ENCODE measurements around the gene ACAP2. TPM values are rescaled to one million over a fixed set of nuclear protein-coding genes. Genes with fewer than 3 reads are reported as not detected.
A peak's percentile ranks its signal among the peaks of the same experiment; 100 is the strongest.

The ACAP2 gene

DNA sequence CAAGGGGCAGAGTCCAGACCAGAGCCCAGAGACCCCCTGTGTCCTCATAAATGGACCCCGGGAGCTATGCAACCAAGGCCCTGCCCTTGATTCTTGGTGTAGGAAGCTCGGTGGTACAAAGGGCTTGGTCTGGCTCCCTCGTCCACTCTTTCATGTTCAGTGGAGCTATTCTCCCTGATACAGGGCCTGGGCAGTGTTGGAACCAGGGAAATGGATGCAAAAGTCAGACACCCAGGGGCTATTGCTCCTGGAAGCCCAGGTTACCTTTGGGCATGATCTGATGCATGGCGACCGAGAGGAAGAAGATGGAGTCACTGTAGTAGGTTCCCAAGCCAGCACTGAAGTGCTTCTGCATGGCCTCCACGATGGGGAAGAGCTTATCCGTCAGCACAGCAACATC is 216.4 kb downstream of the ACAP2 start:
- Histone ChIP-seq H4K8ac (ENCODE audit: low read length) (no peak overlapping the region), H3K79me1 (replicated peaks; ENCODE audit: low read length, poor library complexity, severe bottlenecking) (peaks cover 13% of the 10 kb centered on the region), H3K4me2 (ENCODE audit: low read length, poor library complexity, severe bottlenecking) (no peak overlapping the region), H2BK15ac (ENCODE audit: low read depth, poor library complexity, severe bottlenecking) (no peak overlapping the region), H4K91ac (ENCODE audit: low read length) (no peak overlapping the region), H2BK5ac (ENCODE audit: low read depth, low read length, poor library complexity, severe bottlenecking) (no peak overlapping the region), H2BK12ac (ENCODE audit: low read length in 2 of 2) (no peak overlapping the region), H3K27ac (ENCODE audit: low read length, poor library complexity, severe bottlenecking) (no peak overlapping the region), H2AFZ (ENCODE audit: low read depth, low read length) (no peak overlapping the region), H3K36me3 (ENCODE audit: control insufficient read depth in 1 of 2, insufficient read depth in 2 of 2, low read depth in 1 of 2, low read length in 2 of 2) (peaks cover 13 to 17% of the 10 kb centered on the region in 2 experiments), H3K4me1 (ENCODE audit: control insufficient read depth, insufficient read depth, low read depth, low read length) (peaks cover 9% of the 10 kb centered on the region), H2BK120ac (ENCODE audit: low read depth, low read length) (no peak overlapping the region), H3K18ac (ENCODE audit: low read depth in 1 of 2, low read length in 2 of 2) (no peak overlapping the region), H3K4me3 (ENCODE audit: insufficient read depth in 1 of 2, low read depth in 1 of 2, low read length in 2 of 2) (no peak overlapping the region), H3K9me3 (ENCODE audit: control insufficient read depth, low read length) (no peaks in the 10 kb centered on the region), H3K23ac (ENCODE audit: low read length in 2 of 2) (no peak overlapping the region), H3K9ac (ENCODE audit: low read length) (no peak overlapping the region), H3K14ac (ENCODE audit: low read length in 2 of 2) (no peak overlapping the region), H2AK5ac (ENCODE audit: low read length, severe bottlenecking) (no peak overlapping the region), H3K4ac (ENCODE audit: low read depth in 1 of 2, low read length in 2 of 2) (no peak overlapping the region), H3K27me3 (ENCODE audit: control insufficient read depth in 1 of 2, insufficient read depth in 1 of 2, low read length in 2 of 2) (no peaks in the 10 kb centered on the region)
- no peak for DNase-seq
- 98% methylated on average over 7 of the region's 7 CpGs for WGBS

DNA sequence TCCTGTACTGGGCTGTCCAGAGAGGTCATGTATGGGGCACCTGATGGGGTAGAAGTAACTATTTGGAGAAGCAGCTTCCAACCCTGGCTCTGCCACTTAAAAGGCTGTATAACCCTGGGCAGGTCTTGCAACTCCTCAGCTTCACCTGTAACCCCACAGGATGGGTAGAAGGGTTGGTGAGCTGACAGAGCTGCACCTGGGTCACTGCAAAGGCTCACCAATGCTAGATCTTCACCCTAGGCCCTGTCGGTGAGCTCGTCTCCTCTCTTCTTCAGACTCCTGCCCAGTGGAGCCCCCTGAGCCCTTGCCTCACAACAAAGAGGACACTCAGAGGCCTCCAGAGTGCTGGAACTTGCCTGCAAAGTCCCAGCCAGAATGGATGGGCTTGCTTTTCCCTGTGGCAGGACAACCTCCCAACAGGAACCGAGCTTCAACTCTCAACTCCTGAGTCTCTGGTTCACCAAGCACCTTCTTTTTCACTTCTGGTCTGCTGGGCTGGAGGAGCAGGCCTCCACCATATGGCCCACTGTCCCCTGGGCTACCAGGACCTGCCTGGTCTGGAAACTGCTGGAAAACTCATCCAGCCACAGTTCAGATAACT is 217.7 kb downstream of the ACAP2 start:
- Histone ChIP-seq H3K4ac (ENCODE audit: low read depth in 1 of 2, low read length in 2 of 2) (no peak overlapping the region), H2AK5ac (ENCODE audit: low read length, severe bottlenecking) (no peak overlapping the region), H2AFZ (ENCODE audit: low read depth, low read length) (no peak overlapping the region), H2BK120ac (ENCODE audit: low read depth, low read length) (no peak overlapping the region), H3K18ac (ENCODE audit: low read depth in 1 of 2, low read length in 2 of 2) (no peak overlapping the region), H3K23ac (ENCODE audit: low read length in 2 of 2) (no peak overlapping the region), H2BK15ac (ENCODE audit: low read depth, poor library complexity, severe bottlenecking) (peak overlapping the region; percentile 12), H3K4me1 (ENCODE audit: control insufficient read depth, insufficient read depth, low read depth, low read length) (peaks cover 12% of the 10 kb centered on the region), H4K91ac (ENCODE audit: low read length) (no peak overlapping the region), H4K8ac (ENCODE audit: low read length) (no peak overlapping the region), H3K36me3 (ENCODE audit: control insufficient read depth in 1 of 2, insufficient read depth in 2 of 2, low read depth in 1 of 2, low read length in 2 of 2) (peaks cover 13 to 19% of the 10 kb centered on the region in 2 experiments), H3K27ac (ENCODE audit: low read length, poor library complexity, severe bottlenecking) (no peak overlapping the region), H3K4me3 (ENCODE audit: insufficient read depth in 1 of 2, low read depth in 1 of 2, low read length in 2 of 2) (no peak overlapping the region), H3K4me2 (ENCODE audit: low read length, poor library complexity, severe bottlenecking) (no peak overlapping the region), H3K79me1 (replicated peaks; ENCODE audit: low read length, poor library complexity, severe bottlenecking) (peaks cover 22% of the 10 kb centered on the region), H2BK12ac (ENCODE audit: low read length in 2 of 2) (no peak overlapping the region), H2BK5ac (ENCODE audit: low read depth, low read length, poor library complexity, severe bottlenecking) (no peak overlapping the region), H3K9ac (ENCODE audit: low read length) (no peak overlapping the region), H3K14ac (ENCODE audit: low read length in 2 of 2) (no peak overlapping the region), H3K9me3 (ENCODE audit: control insufficient read depth, low read length) (no peaks in the 10 kb centered on the region), H3K27me3 (ENCODE audit: control insufficient read depth in 1 of 2, insufficient read depth in 1 of 2, low read length in 2 of 2) (no peaks in the 10 kb centered on the region)
- no peak for DNase-seq
- WGBS, result 96% methylated on average over 3 of the region's 3 CpGs

Small RNAs within 50 kb of the gene (small RNA-seq; reads per million reads assigned to genes)
- gene RF00019 (ENCODE audit: low read depth), result not detected

All from mesenchymal stem cell (in vitro differentiated cells and primary cell).